ENCODE data around the gene P4HTM. TPM values are rescaled to one million over a fixed set of nuclear protein-coding genes. Genes with fewer than 3 reads are reported as not detected.

The P4HTM gene
- total and polyA plus RNA-seq, 4 donors, result 36.0 to 66.4 (median 47.5) TPM

- Histone ChIP-seq H3K4me3 (no peak overlapping the region), H3K9ac (ENCODE audit: insufficient read depth in 1 of 2, low read length in 2 of 2) (no peak overlapping the region), H3K27me3 (ENCODE audit: control insufficient read depth in 3 of 3, insufficient read depth in 3 of 3, low read length in 2 of 3) (no peaks in the 10 kb centered on the region), H3K27ac (ENCODE audit: low read depth in 1 of 2, low read length in 1 of 2) (no peak overlapping the region), H3K36me3 (ENCODE audit: control insufficient read depth in 4 of 4, insufficient read depth in 4 of 4, low read length in 4 of 4) (peaks cover 5 to 36% (median 34%) of the 10 kb centered on the region in 4 donors), H3K9me3 (ENCODE audit: control insufficient read depth in 4 of 4, insufficient read depth in 3 of 4, low read length in 3 of 4) (no peaks in the 10 kb centered on the region), H3K4me1 (ENCODE audit: control insufficient read depth in 5 of 5, insufficient read depth in 5 of 5, low read length in 5 of 5) (peaks cover 5 to 21% (median 7%) of the 10 kb centered on the region in 5 donors)
- 91 to 97% methylated on average over 6 of the region's 6 CpGs for WGBS, 2 donors
- ATAC-seq (ENCODE audit: insufficient read depth, low FRiP score) (no peak), DNase-seq (peak in 1 of 3 donors; percentile 30)
- TF ChIP-seq CTCF (IDR thresholded peaks at IDR 0.05; ENCODE audit: control extremely low read depth, extremely low read depth), result no peak
Observed at GRCh38 chr3:49032646-49033304, 42.7 kb downstream of the P4HTM start.

GRCh38 chr3:49034650-49035049 is 44.6 kb downstream of the P4HTM start:
- Histone ChIP-seq H3K4me3 (no peak overlapping the region), H3K27ac (ENCODE audit: low read depth in 1 of 2, low read length in 1 of 2) (no peak overlapping the region), H3K36me3 (ENCODE audit: control insufficient read depth in 4 of 4, insufficient read depth in 4 of 4, low read length in 4 of 4) (peaks cover 5 to 38% (median 33%) of the 10 kb centered on the region in 4 donors), H3K9me3 (ENCODE audit: control insufficient read depth in 4 of 4, insufficient read depth in 3 of 4, low read length in 3 of 4) (no peaks in the 10 kb centered on the region), H3K27me3 (ENCODE audit: control insufficient read depth in 3 of 3, insufficient read depth in 3 of 3, low read length in 2 of 3) (no peaks in the 10 kb centered on the region), H3K4me1 (ENCODE audit: control insufficient read depth in 5 of 5, insufficient read depth in 5 of 5, low read length in 5 of 5) (peaks cover 0 to 6% (median 0%) of the 10 kb centered on the region in 5 donors), H3K9ac (ENCODE audit: insufficient read depth in 1 of 2, low read length in 2 of 2) (no peak overlapping the region)
- TF ChIP-seq CTCF (IDR thresholded peaks at IDR 0.05; ENCODE audit: control extremely low read depth, extremely low read depth), result no peak
- 96 to 100% methylated on average over 2 of the region's 2 CpGs for WGBS, 2 donors
- DNase-seq (no peak), ATAC-seq (ENCODE audit: insufficient read depth, low FRiP score) (no peak)

GRCh38 chr3:49035281-49035680 is 45.2 kb downstream of the P4HTM start:
- no peaks in the 10 kb centered on the region for H3K27me3 ChIP-seq (ENCODE audit: control insufficient read depth in 3 of 3, insufficient read depth in 3 of 3, low read length in 2 of 3)
- WGBS, 2 donors, result 69 to 91% methylated on average over 3 of the region's 3 CpGs
- H3K27ac ChIP-seq (ENCODE audit: low read depth in 1 of 2, low read length in 1 of 2), result no peak overlapping the region
- TF ChIP-seq CTCF (IDR thresholded peaks at IDR 0.05; ENCODE audit: control extremely low read depth, extremely low read depth), result no peak
- DNase-seq (no peak), ATAC-seq (ENCODE audit: insufficient read depth, low FRiP score) (no peak)
- H3K4me1 ChIP-seq (ENCODE audit: control insufficient read depth in 5 of 5, insufficient read depth in 5 of 5, low read length in 5 of 5), result peaks cover 0 to 5% (median 0%) of the 10 kb centered on the region in 5 donors
- peaks cover 8 to 39% (median 35%) of the 10 kb centered on the region in 4 donors for H3K36me3 ChIP-seq (ENCODE audit: control insufficient read depth in 4 of 4, insufficient read depth in 4 of 4, low read length in 4 of 4)
- no peak overlapping the region for H3K9ac ChIP-seq (ENCODE audit: insufficient read depth in 1 of 2, low read length in 2 of 2)
- no peaks in the 10 kb centered on the region for H3K9me3 ChIP-seq (ENCODE audit: control insufficient read depth in 4 of 4, insufficient read depth in 3 of 4, low read length in 3 of 4)
- H3K4me3 ChIP-seq, result no peak overlapping the region
